Lung microvascular endothelial cell (primary cell): Measurements from ENCODE around the gene RTN1. TPM values are rescaled to one million over a fixed set of nuclear protein-coding genes. Genes with fewer than 3 reads are reported as not detected.
A peak's percentile ranks its signal among the peaks of the same experiment; 100 is the strongest.

Experiments
- DNase-seq, 2 donors: peaks; one replicate each; pipeline versions ENCODE4 v3.0.0 to v3.0.0-alpha.2; 2010; ENCODE audit warnings: low read depth in 2 of 2
- total RNA-seq: library from RNA; depleted of rRNA; stranded (reverse); fragments of >200 nt; gene quantifications from 2 replicates; pipeline ENCODE4 v1.2.1, GENCODE V29; 2014

Gene RTN1, protein sequence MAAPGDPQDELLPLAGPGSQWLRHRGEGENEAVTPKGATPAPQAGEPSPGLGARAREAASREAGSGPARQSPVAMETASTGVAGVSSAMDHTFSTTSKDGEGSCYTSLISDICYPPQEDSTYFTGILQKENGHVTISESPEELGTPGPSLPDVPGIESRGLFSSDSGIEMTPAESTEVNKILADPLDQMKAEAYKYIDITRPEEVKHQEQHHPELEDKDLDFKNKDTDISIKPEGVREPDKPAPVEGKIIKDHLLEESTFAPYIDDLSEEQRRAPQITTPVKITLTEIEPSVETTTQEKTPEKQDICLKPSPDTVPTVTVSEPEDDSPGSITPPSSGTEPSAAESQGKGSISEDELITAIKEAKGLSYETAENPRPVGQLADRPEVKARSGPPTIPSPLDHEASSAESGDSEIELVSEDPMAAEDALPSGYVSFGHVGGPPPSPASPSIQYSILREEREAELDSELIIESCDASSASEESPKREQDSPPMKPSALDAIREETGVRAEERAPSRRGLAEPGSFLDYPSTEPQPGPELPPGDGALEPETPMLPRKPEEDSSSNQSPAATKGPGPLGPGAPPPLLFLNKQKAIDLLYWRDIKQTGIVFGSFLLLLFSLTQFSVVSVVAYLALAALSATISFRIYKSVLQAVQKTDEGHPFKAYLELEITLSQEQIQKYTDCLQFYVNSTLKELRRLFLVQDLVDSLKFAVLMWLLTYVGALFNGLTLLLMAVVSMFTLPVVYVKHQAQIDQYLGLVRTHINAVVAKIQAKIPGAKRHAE
- total RNA-seq, result under 0.01 TPM in 2 replicates

GRCh38 chr14:59870277-59871165, at the start of gene RTN1:
Gene RTN1 (minus strand): TSS chr14:59870776. CDS start chr14:59870630, 146 bp downstream.
- peak; percentile 22 to 51 for DNase-seq

- no peak for DNase-seq
Measured at GRCh38 chr14:59920378-59920683, 49.8 kb upstream of the RTN1 start.

GRCh38 chr14:59919570-59920377, 49.2 kb upstream of the RTN1 start, which contains the start of gene LRRC9:
Gene LRRC9 (plus strand): TSS chr14:59920144.
- DNase-seq, result peak in 1 of 2 donors; percentile 3

DNA sequence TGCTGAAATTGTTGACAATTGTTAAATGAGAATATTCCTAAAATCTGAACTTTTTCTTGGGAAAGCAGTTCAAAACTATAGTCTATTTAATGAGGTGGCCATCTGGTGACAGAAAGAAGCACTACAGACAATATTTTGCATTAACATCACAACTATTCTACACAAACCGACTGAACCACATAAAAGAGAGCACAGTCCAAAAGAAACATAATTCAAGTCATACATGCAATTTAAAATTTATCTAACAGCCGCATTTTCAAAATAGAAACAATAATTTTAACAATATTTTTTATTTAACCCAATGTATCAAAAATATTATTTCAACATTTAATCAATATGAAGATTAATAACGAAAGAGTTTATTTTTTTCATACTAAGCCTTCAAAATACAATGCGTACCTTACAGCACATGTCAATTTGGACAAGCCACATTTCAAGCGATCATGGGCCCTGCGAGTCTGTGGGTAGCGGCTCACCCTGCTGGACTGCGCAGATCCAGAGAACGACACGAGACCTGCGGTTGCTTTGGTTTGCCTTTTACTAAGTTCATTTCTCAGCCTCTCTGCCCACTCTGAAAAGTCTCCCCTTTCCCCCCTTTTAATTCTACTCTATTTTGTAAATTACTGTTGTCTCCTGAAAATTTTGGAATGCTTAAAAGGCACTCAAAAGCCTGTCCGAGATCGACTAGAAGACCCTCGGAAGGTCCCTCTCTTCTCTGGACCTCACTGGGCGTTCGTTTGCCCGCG, 48.4 kb upstream of the RTN1 start:
- peak; percentile 36 to 45 for DNase-seq

- no peak for DNase-seq
Measured at GRCh38 chr14:59913187-59913586, 42.6 kb upstream of the RTN1 start.

DNA sequence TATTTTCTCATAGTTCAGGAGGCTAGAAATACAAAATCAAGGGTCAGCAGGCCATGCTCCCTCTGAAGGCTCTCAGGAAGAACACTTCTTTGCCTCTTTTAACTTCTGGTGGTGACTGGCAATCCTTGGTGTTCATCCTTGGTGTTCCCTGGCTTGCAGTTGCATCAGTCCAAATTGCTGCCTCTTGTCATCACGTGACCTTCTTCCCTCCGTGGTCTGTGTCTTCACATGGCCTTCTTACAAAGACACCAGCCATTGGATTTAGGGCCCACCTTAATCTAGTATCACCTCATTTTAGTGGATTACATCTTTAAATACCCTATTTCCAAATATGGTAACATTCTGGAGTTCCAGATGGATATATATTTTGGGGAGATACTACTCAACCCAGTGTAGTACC, 41.9 kb upstream of the RTN1 start:
- DNase-seq, result no peak

DNA sequence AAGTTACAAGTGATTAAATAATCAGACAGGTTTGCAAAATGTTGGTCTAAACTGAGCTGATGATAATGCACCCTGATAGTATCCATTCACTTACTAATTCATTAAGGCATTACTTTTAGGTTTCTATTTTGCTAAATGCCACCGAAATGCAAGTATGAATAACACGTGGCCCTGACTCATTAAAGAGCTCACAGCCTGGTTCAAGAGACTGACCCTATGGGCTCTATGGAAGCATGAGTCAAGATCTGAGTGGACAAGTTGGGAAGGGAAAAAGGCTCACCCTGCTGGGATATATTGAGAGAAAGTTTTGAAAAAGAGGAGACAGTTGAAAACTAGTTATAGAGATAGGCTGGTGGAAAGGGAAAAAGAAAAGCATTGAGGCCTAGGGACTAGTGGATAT, 34.6 kb upstream of the RTN1 start:
- DNase-seq, result peak in 1 of 2 donors; percentile 7

DNA sequence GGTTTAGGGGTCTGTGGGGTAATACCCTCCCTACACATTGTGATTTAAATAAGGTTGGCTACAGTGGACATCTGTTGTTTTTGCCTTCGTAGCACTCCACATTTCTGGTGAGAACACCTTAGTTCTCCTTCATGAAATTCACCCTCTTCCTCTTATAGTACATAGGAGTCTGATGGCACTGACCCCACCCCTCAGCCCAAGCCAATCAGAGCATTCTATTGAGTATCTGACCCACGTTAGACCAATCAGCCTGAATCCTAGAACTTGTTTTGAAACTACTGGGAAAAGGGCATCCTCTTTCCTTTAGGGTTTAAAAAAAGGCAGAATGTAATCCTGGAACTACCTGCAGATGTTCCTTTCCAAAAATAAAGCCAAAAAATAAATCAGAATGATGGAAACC, 33.6 kb upstream of the RTN1 start:
- DNase-seq, result no peak

GRCh38 chr14:59900556-59900955, 30.0 kb upstream of the RTN1 start:
- DNase-seq, result no peak

DNA sequence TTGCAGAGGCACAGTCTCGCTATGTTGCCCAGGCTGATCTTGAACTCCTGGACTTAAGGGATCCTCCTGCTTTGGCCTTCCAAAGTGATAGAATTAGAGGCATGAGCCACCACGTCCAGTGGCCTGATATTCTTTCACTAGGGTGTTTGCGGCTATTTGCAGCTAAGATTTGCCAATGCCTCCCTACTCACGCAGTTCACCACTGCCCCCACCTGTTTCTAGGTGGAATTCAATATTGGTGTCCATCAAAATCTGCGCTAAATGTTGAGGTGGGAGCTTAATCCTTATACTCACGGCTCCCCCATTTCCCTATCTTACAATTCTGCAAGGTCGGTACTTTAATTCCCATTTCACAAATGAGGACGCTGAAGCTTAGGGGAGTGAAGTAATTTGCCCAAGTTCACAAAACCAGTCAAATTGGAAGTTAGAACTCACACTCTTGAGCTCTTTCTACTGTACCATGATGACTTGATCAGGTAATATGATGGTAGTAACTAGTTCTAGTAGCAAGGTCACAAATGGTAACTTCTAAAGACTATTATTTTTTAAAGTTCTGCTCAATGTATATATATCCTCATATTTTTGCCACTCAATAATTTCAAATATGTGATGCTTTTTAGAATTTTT, 27.3 kb upstream of the RTN1 start:
- DNase-seq, result peak; percentile 53 to 56

GRCh38 chr14:59895721-59896120, 25.1 kb upstream of the RTN1 start:
- DNase-seq, result no peak

GRCh38 chr14:59890676-59891075, 20.1 kb upstream of the RTN1 start:
- no peak for DNase-seq

GRCh38 chr14:59882957-59883356, 12.4 kb upstream of the RTN1 start:
- DNase-seq, result no peak

GRCh38 chr14:59871166-59871495, 555 bp upstream of the RTN1 start:
- DNase-seq, result no peak

DNA sequence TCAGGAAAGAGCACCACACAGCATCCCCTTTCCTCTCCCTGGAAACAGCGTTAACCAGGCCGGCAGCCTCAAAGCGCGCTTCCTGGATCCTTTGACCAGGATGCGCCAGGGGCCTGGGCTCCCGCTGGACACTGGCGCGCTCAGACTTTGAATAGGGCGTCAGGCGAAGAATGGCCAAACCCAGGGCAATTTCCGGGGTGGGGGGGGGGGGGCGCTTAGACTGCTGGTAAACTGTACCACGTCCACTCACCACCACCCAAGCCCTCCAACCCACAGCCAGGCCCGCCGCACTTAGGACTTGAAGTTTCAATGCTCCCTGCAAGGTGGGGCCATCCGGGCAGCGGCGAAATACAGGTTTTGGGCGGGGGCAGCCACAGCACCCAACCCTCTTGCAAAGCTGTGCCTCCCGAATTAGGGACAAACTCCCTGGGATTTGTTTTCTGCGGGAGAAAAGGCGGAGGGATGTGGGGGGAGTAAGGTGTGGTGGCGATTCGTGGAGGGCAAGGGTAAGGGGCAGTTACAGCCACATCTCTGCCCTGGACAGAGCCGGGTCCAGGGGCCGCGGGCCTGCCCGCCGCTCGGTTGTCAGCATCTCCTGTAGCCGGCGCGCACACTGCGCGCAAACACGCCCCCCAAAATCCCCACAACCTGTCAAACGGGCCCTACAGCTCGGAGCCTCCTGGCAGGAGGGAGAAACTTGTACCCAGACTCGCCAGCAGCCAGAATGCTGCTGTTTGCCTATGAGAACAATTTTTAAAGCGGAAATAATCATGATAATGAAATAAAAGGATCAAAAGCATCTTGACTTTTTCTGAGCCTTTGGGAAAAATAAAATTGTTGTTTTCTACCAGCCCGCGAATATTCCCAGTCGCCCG, 958 bp downstream of the RTN1 start:
- DNase-seq, result no peak

DNA sequence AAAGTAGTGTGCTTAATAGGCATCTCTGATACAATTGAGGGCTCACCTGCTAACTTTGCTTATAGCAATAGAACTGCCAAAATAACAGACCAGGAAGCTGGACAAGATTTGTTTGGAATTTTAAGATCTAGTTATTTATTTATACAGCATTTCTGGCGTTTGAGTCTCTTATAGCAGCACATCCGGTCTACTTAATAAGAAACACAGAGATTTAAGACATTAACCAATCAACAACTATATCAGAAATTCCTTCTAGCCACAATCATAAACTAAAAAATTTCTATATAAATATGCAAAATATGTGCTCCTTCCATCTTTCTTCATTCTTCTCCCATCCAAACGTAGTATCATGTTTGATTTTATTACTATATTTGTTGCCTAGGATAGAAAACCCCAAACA, 2.6 kb downstream of the RTN1 start:
- DNase-seq, result no peak

DNA sequence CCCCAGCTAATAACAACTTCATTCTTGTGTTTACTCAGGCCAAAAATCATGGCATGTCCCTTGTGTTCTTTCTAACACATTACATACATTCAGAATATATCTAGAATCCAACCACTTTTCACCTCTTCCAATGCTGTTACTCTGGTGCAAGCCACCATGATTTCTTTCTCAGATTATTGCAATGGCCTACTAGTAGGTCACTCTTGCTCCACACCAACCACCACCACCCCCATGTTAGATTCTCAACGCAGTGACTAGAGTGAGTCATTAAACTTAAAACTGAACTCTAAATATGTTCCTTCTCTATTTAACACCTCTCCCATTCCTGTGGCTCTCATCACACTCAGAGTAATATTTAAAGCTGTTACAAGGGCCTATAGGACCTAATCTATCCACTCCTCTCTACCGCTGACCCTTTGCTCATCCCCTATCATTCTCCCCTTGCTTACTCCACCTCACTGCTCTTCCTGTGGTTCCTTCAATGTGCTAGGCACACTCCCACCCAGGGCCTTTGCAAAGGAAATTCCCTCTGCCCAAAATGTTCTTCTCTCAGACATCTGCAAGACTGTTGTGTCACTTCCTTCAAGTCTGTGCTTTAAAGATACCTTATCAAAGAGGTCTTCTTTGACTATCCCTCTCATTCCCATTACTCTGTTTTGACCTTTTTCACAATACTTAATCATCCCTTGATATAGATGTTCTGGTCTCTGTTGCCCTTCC, 6.6 kb downstream of the RTN1 start:
- DNase-seq, result no peak

- no peak for DNase-seq
Measured at GRCh38 chr14:59857328-59857727, 13.2 kb downstream of the RTN1 start.
